Activated T-cell treated with anti-CD3 and anti-CD28 coated beads for 1 hour (primary cell): ENCODE results near the gene DTX1.
"Not testable (repeated sequence)": the region's sequence is repeated elsewhere in the genome, so short reads cannot be mapped to it uniquely, and the experiment has no call there.

Source experiments
- DNase-seq: peaks from one replicate; pipeline ENCODE4 v3.0.0-alpha.2; 2020; ENCODE audit warnings: low read depth

Gene DTX1

GRCh38 chr12:113137861-113138783 lies 81.6 kb downstream of the DTX1 start:
- no peak for DNase-seq

- no peak for DNase-seq
Observed at GRCh38 chr12:113138826-113139225, 82.3 kb downstream of the DTX1 start.

GRCh38 chr12:113140706-113141105 lies 84.2 kb downstream of the DTX1 start:
- DNase-seq = no peak

- not testable (repeated sequence) for DNase-seq
Observed at GRCh38 chr12:113141716-113142115, 85.2 kb downstream of the DTX1 start.

- no peak for DNase-seq
Observed at GRCh38 chr12:113142173-113142885, 85.8 kb downstream of the DTX1 start.

- DNase-seq = no peak
Observed at GRCh38 chr12:113142886-113143332, 86.4 kb downstream of the DTX1 start.

- DNase-seq = no peak
Observed at GRCh38 chr12:113143959-113144358, 87.4 kb downstream of the DTX1 start.

GRCh38 chr12:113144806-113145205 lies 88.3 kb downstream of the DTX1 start:
- DNase-seq = no peak

- DNase-seq = no peak
Observed at GRCh38 chr12:113145720-113146551, 89.4 kb downstream of the DTX1 start.

- no peak for DNase-seq
Observed at GRCh38 chr12:113146999-113147398, 90.5 kb downstream of the DTX1 start.
